ENCODE results near the gene PAPSS2.

- TF ChIP-seq EZH2phosphoT487 (IDR thresholded peaks at IDR 0.05; ENCODE audit: insufficient read depth, low read depth), result no peak
- TF ChIP-seq EZH2 (IDR thresholded peaks at IDR 0.05; ENCODE audit: insufficient read depth, poor library complexity, severe bottlenecking), result no peak
These were observed 40.5 kb downstream of the PAPSS2 start for GRCh38 chr10:87700031-87700796.

All from GM23248 (cell line).